MM.1S (cell line): Measurements from ENCODE around the gene BTD.

ENCODE experiments used
- DNase-seq: peaks from one replicate; pipeline ENCODE4 v3.0.0-alpha.2; 2015
- H2AFZ ChIP-seq: fragments of 300-600 bp; sonication (generic); 2 replicates; pipeline ENCODE4 v1.6.0; 2016; ENCODE audit warnings: antibody characterized with exemption, low read length
- H3F3A ChIP-seq: fragments of 300-600 bp; sonication (generic); 2 replicates; pipeline ENCODE4 v1.6.1; 2016; ENCODE audit warnings: mild to moderate bottlenecking, antibody characterized with exemption, low read length, moderate library complexity, mixed read lengths; ENCODE audit not compliant: insufficient read depth
- H3K27ac ChIP-seq: fragments of 300-600 bp; sonication (generic); 2 replicates; pipeline ENCODE4 v1.5.1; 2016; ENCODE audit warnings: mild to moderate bottlenecking, low read length
- H3K27me3 ChIP-seq: fragments of 300-600 bp; sonication (generic); replicated peaks from 2 replicates; pipeline ENCODE4 v1.6.0; 2016; ENCODE audit warnings: low read length; ENCODE audit not compliant: insufficient read depth
- H3K36me3 ChIP-seq: fragments of 300-600 bp; sonication (generic); replicated peaks from 2 replicates; pipeline ENCODE4 v1.6.1; 2016; ENCODE audit warnings: mild to moderate bottlenecking, low read length, mixed read lengths; ENCODE audit not compliant: insufficient read depth
- H3K4me1 ChIP-seq: fragments of 300-600 bp; sonication (generic); 2 replicates; pipeline ENCODE4 v1.6.1; 2016; ENCODE audit warnings: low read length, mixed read lengths
- H3K4me2 ChIP-seq: fragments of 300-600 bp; sonication (generic); 2 replicates; pipeline ENCODE4 v1.6.0; 2016; ENCODE audit warnings: low read depth, low read length
- H3K4me3 ChIP-seq: fragments of 300-600 bp; sonication (generic); 2 replicates; pipeline ENCODE4 v1.5.1; 2016; ENCODE audit warnings: low read length, mixed read lengths
- H3K79me2 ChIP-seq: fragments of 300-600 bp; sonication (generic); 2 replicates; pipeline ENCODE4 v1.6.1; 2016; ENCODE audit warnings: mixed run types, low read length, mixed read lengths
- H3K9ac ChIP-seq: fragments of 300-600 bp; sonication (generic); 2 replicates; pipeline ENCODE4 v1.6.1; 2016; ENCODE audit warnings: low read length, mixed read lengths
- H3K9me2 ChIP-seq: fragments of 300-600 bp; sonication (generic); replicated peaks from 2 replicates; pipeline ENCODE4 v1.6.1; 2016; ENCODE audit warnings: mild to moderate bottlenecking, low read length, mixed read lengths; ENCODE audit not compliant: insufficient read depth
- H3K9me3 ChIP-seq: fragments of 300-600 bp; sonication (generic); replicated peaks from 2 replicates; pipeline ENCODE4 v1.6.1; 2016; ENCODE audit warnings: mild to moderate bottlenecking, low read length, mixed read lengths; ENCODE audit not compliant: insufficient read depth
- H4K20me1 ChIP-seq: fragments of 300-600 bp; sonication (generic); 2 replicates; pipeline ENCODE4 v1.6.1; 2016; ENCODE audit warnings: mild to moderate bottlenecking, low read length, moderate library complexity, mixed read lengths; ENCODE audit not compliant: insufficient read depth
- EZH2 ChIP-seq: fragments of 300-600 bp; sonication (generic); optimal IDR thresholded peaks from 2 replicates; pipeline ENCODE3; 2017; ENCODE audit warnings: low read depth, mild to moderate bottlenecking, antibody characterized with exemption, low read length, mixed read lengths
- EZH2phosphoT487 ChIP-seq: fragments of 300-600 bp; sonication (generic); IDR thresholded peaks from 2 replicates; pipeline ENCODE4 v1.6.1; 2018; ENCODE audit warnings: antibody characterized with exemption, low read length
- TF ChIP-seq, protein P1 (sequence below): fragments of 300-600 bp; sonication (generic); IDR thresholded peaks from 2 replicates; pipeline ENCODE4 v1.5.1; 2016; ENCODE audit warnings: antibody characterized with exemption, low read length, mixed read lengths

BTD gene

GRCh38 chr3:15591242-15591641 is 10.3 kb upstream of the BTD start:
- Histone ChIP-seq H3K36me3 (0 out of 2 replicates have a peak, but pooled peaks cover 4% of the 10 kb centered on the region), H3K9ac (no peak overlapping the region), H3K4me2 (no peak overlapping the region)

DNA sequence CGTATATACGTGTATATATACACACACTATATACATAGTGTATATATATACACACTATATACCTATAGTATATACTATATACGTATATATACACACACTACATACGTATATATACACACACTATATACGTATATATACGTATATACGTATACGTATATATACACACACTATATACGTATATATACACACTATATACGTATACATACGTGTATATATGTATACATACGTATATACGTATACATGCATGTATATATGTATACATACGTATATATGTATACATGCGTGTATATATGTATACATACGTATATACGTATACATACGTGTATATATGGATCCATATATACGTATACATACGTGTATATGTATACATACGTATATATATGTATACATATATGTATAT is 9.6 kb upstream of the BTD start:
- Histone ChIP-seq H3K4me2 (no peak overlapping the region), H3K36me3 (no peaks in the 10 kb centered on the region), H3K27ac (no peak overlapping the region), H4K20me1 (no peaks in the 10 kb centered on the region), H3K4me1 (no peaks in the 10 kb centered on the region), H3K9me2 (no peaks in the 10 kb centered on the region), H3K79me2 (no peaks in the 10 kb centered on the region), H3K27me3 (no peaks in the 10 kb centered on the region), H3K9ac (no peak overlapping the region), H3K9me3 (no peaks in the 10 kb centered on the region), H3F3A (peaks cover 3% of the 10 kb centered on the region; the same call in 1 of the 2 replicates), H3K4me3 (no peak overlapping the region), H2AFZ (no peak overlapping the region)
- DNase-seq, result no peak
- TF ChIP-seq, protein P1, sequence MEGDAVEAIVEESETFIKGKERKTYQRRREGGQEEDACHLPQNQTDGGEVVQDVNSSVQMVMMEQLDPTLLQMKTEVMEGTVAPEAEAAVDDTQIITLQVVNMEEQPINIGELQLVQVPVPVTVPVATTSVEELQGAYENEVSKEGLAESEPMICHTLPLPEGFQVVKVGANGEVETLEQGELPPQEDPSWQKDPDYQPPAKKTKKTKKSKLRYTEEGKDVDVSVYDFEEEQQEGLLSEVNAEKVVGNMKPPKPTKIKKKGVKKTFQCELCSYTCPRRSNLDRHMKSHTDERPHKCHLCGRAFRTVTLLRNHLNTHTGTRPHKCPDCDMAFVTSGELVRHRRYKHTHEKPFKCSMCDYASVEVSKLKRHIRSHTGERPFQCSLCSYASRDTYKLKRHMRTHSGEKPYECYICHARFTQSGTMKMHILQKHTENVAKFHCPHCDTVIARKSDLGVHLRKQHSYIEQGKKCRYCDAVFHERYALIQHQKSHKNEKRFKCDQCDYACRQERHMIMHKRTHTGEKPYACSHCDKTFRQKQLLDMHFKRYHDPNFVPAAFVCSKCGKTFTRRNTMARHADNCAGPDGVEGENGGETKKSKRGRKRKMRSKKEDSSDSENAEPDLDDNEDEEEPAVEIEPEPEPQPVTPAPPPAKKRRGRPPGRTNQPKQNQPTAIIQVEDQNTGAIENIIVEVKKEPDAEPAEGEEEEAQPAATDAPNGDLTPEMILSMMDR, result no peak
- TF ChIP-seq EZH2phosphoT487 (no peak), EZH2 (no peak)

More at GRCh38 chr3:15591242-15591641, 10.3 kb upstream of the BTD start:
- Histone ChIP-seq H3K4me3 (no peak overlapping the region), H3F3A (peaks cover 3% of the 10 kb centered on the region; the same call in 1 of the 2 replicates), H3K9me3 (no peaks in the 10 kb centered on the region), H2AFZ (no peak overlapping the region), H3K27me3 (no peaks in the 10 kb centered on the region), H3K27ac (no peak overlapping the region), H4K20me1 (no peaks in the 10 kb centered on the region), H3K79me2 (no peaks in the 10 kb centered on the region), H3K4me1 (no peaks in the 10 kb centered on the region), H3K9me2 (no peaks in the 10 kb centered on the region)
- TF ChIP-seq, protein P1, result no peak
- TF ChIP-seq EZH2 (no peak), EZH2phosphoT487 (no peak)
- DNase-seq, result no peak

DNA sequence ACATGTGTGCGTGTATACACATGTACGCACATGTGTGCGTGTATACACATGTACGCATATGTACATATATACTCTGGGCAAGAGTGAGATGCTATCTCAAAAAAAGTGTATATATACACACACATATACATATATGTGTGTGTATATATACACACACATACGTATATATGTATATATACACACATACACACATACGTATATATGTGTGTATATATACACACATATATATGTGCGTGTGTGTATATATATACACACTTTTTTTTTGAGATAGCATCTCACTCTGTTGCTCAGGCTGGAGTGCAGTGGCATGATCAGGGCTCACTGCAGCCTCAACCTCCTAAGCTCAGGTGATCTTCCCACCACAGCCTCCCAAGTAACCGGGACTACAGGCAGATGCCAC is 8.6 kb upstream of the BTD start:
- Histone ChIP-seq H3K4me3 (no peak overlapping the region), H3K9ac (no peak overlapping the region), H3K27ac (no peak overlapping the region), H3K4me1 (no peaks in the 10 kb centered on the region), H3K79me2 (no peaks in the 10 kb centered on the region), H4K20me1 (no peaks in the 10 kb centered on the region), H3K9me2 (no peaks in the 10 kb centered on the region), H3K4me2 (no peak overlapping the region), H3K27me3 (no peaks in the 10 kb centered on the region), H3K36me3 (no peaks in the 10 kb centered on the region), H3K9me3 (no peaks in the 10 kb centered on the region), H2AFZ (no peak overlapping the region), H3F3A (peaks cover 3% of the 10 kb centered on the region; the same call in 1 of the 2 replicates)
- TF ChIP-seq, protein P1, result no peak
- TF ChIP-seq EZH2phosphoT487, result no peak
- TF ChIP-seq EZH2, result no peak
- DNase-seq, result no peak
